Nucleus accumbens (tissue), 56 donors: ENCODE data around the gene NRG3.
"Not testable (repeated sequence)": the region's sequence is repeated elsewhere in the genome, so short reads cannot be mapped to it uniquely, and the experiment has no call there.

Source experiments
- DNase-seq, 56 donors: peaks; one replicate each; lab custom pipeline; 2025; lab: John Stamatoyannopoulos, UW

Gene NRG3

GRCh38 chr10:82643076-82643475 lies 768.1 kb downstream of the NRG3 start:
- no peak for DNase-seq

GRCh38 chr10:82643601-82644000 lies 768.6 kb downstream of the NRG3 start:
- DNase-seq, result peak in 1 of 56 donors; percentile 1

- DNase-seq, result no peak
Observed at GRCh38 chr10:82645221-82645620, 770.2 kb downstream of the NRG3 start.

GRCh38 chr10:82653244-82654155 lies 778.5 kb downstream of the NRG3 start:
- DNase-seq, result peak in 2 of 56 donors; percentile 4 to 13

- no peak for DNase-seq
Observed at GRCh38 chr10:82660205-82660604, 785.2 kb downstream of the NRG3 start.

GRCh38 chr10:82660986-82661385 lies 786.0 kb downstream of the NRG3 start:
- DNase-seq, result no peak

- no peak for DNase-seq
Observed at GRCh38 chr10:82661701-82662100, 786.7 kb downstream of the NRG3 start.

GRCh38 chr10:82668221-82668895 lies 793.4 kb downstream of the NRG3 start:
- no peak for DNase-seq

GRCh38 chr10:82674036-82674435 lies 799.0 kb downstream of the NRG3 start:
- no peak for DNase-seq

- DNase-seq, result not testable (repeated sequence)
Observed at GRCh38 chr10:82677932-82678331, 802.9 kb downstream of the NRG3 start.

GRCh38 chr10:82678451-82678850 lies 803.5 kb downstream of the NRG3 start:
- not testable (repeated sequence) for DNase-seq

- no peak for DNase-seq
Observed at GRCh38 chr10:82680608-82681007, 805.6 kb downstream of the NRG3 start.

GRCh38 chr10:82683945-82684344 lies 809.0 kb downstream of the NRG3 start:
- no peak for DNase-seq

GRCh38 chr10:82685087-82685486 lies 810.1 kb downstream of the NRG3 start:
- no peak for DNase-seq

- peak in 8 of 56 donors; percentile 1 to 22 (median 2) for DNase-seq
Observed at GRCh38 chr10:82691211-82691610, 816.2 kb downstream of the NRG3 start.

- DNase-seq, result no peak
Observed at GRCh38 chr10:82692458-82692857, 817.5 kb downstream of the NRG3 start.

GRCh38 chr10:82721831-82722230 lies 846.8 kb downstream of the NRG3 start:
- no peak for DNase-seq

GRCh38 chr10:82722273-82722672 lies 847.3 kb downstream of the NRG3 start:
- no peak for DNase-seq

GRCh38 chr10:82736305-82736704 lies 861.3 kb downstream of the NRG3 start:
- no peak for DNase-seq

- DNase-seq, result peak in 4 of 56 donors; percentile 0 to 14 (median 2)
Observed at GRCh38 chr10:82737549-82737948, 862.6 kb downstream of the NRG3 start.

GRCh38 chr10:82738592-82738991 lies 863.6 kb downstream of the NRG3 start:
- DNase-seq, result no peak

- no peak for DNase-seq
Observed at GRCh38 chr10:82742478-82742877, 867.5 kb downstream of the NRG3 start.
